Neural progenitor cell (in vitro differentiated cells): ENCODE measurements around the gene BSND.

Experiments
- CTCF ChIP-seq: fragments of 200-600 bp; sonication (generic); IDR thresholded peaks from 2 replicates; pipeline ENCODE4 v1.5.1; 2017; ENCODE audit warnings: antibody characterized with exemption, mild to moderate bottlenecking
- EZH2 ChIP-seq: fragments of 200-600 bp; sonication (generic); IDR thresholded peaks from 2 replicates; pipeline ENCODE4 v1.6.1; 2017; ENCODE audit warnings: antibody characterized with exemption, mild to moderate bottlenecking, moderate library complexity
- EZH2phosphoT487 ChIP-seq: fragments of 200-600 bp; sonication (generic); IDR thresholded peaks from 2 replicates; pipeline ENCODE4 v1.6.1; 2017; ENCODE audit warnings: antibody characterized with exemption

DNA sequence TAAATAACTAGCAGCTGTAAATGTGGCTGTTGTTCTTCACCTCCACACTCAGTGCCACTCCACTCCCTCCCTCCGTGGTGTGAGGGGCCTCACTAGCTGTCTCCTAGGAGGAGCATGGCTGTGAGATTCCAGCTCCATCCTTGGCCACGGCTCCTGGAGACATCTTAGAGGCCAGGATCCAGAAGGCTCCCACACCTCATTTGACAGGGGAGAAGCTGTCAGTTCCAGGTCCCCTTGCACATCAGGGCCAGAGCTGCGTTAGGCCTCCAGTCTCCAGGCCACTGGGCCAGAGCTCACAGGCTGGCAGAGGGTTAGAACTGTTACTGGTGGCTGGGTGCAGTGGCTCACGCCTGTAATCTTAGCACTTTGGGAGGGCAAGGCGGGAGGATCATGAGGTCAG lies 55.7 kb downstream of the BSND start:
- TF ChIP-seq CTCF (no peak), EZH2phosphoT487 (no peak), EZH2 (no peak)
